Mesothelial cell of epicardium (in vitro differentiated cells): Measurements from ENCODE around the gene CD151. TPM values are rescaled to one million over a fixed set of nuclear protein-coding genes. Genes with fewer than 3 reads are reported as not detected.
A peak's percentile ranks its signal among the peaks of the same experiment; 100 is the strongest.

Experiments
- DNase-seq, 2 experiments: peaks; one replicate each; pipeline ENCODE4 v3.0.0; 2021; ENCODE audit warnings: low spot score in 2 of 2; ENCODE audit not compliant: unreplicated experiment in 2 of 2
- H3K27ac Mint-ChIP-seq: 2 replicates; pipeline ENCODE4 v1.8.0; 2021; ENCODE audit warnings: mixed read lengths
- H3K27me3 Mint-ChIP-seq: 2 replicates; pipeline ENCODE4 v1.8.0; 2021; ENCODE audit warnings: low read depth, mixed read lengths
- H3K36me3 Mint-ChIP-seq: 2 replicates; pipeline ENCODE4 v1.8.0; 2021; ENCODE audit warnings: mixed read lengths
- H3K4me1 Mint-ChIP-seq: 2 replicates; pipeline ENCODE4 v1.8.0; 2021; ENCODE audit warnings: mixed read lengths
- H3K4me3 Mint-ChIP-seq: 2 replicates; pipeline ENCODE4 v1.8.0; 2021; ENCODE audit warnings: mild to moderate bottlenecking, moderate library complexity, mixed read lengths
- H3K9me3 Mint-ChIP-seq: 2 replicates; pipeline ENCODE4 v1.8.0; 2021; ENCODE audit warnings: mixed read lengths
- total RNA-seq: library from RNA; stranded (reverse); gene quantifications from 3 replicates; pipeline ENCODE4 v1.2.1, GENCODE V29; 2021
- TF ChIP-seq, protein P1 (sequence below): fragments of 200-600 bp; sonication (generic); IDR thresholded peaks from one replicate; pipeline ENCODE4 v1.5.0; 2021; ENCODE audit warnings: antibody characterized with exemption; ENCODE audit not compliant: unreplicated experiment

Gene CD151
- total RNA-seq, 1 donor from 2014 or later, result 125 TPM

DNA sequence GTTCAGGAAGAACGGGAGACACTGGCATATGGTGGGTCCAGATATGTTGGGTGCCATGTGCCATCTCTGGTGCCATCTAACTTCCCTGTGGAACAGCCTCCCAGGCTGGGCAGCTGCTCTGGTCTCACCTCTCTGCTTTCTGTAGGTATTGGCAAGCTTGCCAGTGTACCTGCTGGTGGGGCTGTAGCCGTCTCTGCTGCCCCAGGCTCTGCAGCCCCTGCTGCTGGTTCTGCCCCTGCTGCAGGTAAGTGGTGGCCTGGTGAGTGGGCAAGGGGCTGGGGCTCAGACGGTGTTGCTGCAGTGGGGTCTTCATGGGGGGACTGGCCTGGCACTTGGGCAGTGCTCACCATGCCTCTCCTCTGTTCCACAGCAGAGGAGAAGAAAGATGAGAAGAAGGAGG, 20.4 kb upstream of the CD151 start:
- Mint-ChIP-seq H3K4me1 (peaks cover 25% of the 10 kb centered on the region), H3K36me3 (peaks cover 5% of the 10 kb centered on the region), H3K27me3 (no peaks in the 10 kb centered on the region), H3K4me3 (peak overlapping the region; percentile 20), H3K27ac (no peak overlapping the region), H3K9me3 (no peaks in the 10 kb centered on the region)
- DNase-seq, result no peak
- TF ChIP-seq, protein P1, sequence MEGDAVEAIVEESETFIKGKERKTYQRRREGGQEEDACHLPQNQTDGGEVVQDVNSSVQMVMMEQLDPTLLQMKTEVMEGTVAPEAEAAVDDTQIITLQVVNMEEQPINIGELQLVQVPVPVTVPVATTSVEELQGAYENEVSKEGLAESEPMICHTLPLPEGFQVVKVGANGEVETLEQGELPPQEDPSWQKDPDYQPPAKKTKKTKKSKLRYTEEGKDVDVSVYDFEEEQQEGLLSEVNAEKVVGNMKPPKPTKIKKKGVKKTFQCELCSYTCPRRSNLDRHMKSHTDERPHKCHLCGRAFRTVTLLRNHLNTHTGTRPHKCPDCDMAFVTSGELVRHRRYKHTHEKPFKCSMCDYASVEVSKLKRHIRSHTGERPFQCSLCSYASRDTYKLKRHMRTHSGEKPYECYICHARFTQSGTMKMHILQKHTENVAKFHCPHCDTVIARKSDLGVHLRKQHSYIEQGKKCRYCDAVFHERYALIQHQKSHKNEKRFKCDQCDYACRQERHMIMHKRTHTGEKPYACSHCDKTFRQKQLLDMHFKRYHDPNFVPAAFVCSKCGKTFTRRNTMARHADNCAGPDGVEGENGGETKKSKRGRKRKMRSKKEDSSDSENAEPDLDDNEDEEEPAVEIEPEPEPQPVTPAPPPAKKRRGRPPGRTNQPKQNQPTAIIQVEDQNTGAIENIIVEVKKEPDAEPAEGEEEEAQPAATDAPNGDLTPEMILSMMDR, result no peak

DNA sequence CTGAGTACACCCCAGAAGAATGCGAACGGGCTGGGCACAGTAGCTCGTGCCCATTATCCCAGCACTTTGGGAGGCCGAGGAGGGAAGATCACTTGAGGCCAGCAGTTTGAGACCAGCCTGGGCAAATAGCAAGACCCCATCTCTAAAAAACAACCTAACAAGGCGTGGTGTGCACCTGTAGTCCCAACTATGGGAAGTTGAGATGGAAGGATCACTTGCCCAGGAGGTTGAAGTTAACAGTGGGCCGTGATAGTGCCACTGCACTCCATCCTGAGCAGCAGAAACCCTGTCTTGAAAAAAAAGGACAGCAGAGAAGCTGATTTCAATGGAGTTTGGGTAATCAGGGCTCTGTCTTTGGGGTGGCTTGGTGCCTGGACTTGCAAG, 19.7 kb upstream of the CD151 start:
- peaks cover 5% of the 10 kb centered on the region for H3K36me3 Mint-ChIP-seq
- no peaks in the 10 kb centered on the region for H3K27me3 Mint-ChIP-seq
- no peaks in the 10 kb centered on the region for H3K9me3 Mint-ChIP-seq
- DNase-seq, result no peak
- H3K4me1 Mint-ChIP-seq, result peaks cover 22% of the 10 kb centered on the region
- no peak overlapping the region for H3K4me3 Mint-ChIP-seq
- H3K27ac Mint-ChIP-seq, result no peak overlapping the region
- TF ChIP-seq, protein P1, result no peak

DNA sequence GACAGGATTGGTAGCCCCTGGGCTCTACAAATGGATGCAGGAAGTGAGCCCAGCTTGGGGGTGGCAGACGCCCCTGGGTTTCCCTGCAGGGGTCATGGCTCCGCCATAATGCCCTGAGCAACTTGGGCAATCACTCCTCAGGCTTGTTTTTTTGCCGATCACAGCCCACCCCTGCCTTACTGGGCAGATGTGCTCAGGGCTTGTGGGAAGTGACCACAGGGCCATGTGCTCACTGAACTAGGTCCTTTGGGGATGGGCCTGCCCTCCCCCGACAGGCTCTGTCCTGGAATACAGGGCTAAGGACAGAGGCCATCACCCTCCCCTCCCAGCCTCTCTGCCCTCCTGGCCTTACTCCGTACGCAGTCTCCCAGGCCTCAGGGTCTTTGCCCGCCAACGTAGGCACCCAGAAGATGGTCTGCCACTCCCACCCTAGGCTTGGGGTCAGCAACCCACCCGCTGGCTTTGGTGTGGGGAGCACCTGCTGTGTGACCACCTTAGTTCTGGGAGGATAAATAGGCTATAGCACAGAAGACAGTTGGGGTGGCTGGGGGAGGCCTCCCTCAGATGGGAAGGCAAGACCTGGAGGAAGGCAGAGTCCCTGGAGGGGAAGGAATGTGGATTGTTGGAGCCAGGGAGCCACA, 19.2 kb upstream of the CD151 start:
- Mint-ChIP-seq H3K36me3 (peaks cover 5% of the 10 kb centered on the region), H3K27ac (no peak overlapping the region), H3K4me3 (no peak overlapping the region), H3K4me1 (peaks cover 22% of the 10 kb centered on the region), H3K9me3 (no peaks in the 10 kb centered on the region), H3K27me3 (no peaks in the 10 kb centered on the region)
- no peak for DNase-seq
- TF ChIP-seq, protein P1, result no peak

DNA sequence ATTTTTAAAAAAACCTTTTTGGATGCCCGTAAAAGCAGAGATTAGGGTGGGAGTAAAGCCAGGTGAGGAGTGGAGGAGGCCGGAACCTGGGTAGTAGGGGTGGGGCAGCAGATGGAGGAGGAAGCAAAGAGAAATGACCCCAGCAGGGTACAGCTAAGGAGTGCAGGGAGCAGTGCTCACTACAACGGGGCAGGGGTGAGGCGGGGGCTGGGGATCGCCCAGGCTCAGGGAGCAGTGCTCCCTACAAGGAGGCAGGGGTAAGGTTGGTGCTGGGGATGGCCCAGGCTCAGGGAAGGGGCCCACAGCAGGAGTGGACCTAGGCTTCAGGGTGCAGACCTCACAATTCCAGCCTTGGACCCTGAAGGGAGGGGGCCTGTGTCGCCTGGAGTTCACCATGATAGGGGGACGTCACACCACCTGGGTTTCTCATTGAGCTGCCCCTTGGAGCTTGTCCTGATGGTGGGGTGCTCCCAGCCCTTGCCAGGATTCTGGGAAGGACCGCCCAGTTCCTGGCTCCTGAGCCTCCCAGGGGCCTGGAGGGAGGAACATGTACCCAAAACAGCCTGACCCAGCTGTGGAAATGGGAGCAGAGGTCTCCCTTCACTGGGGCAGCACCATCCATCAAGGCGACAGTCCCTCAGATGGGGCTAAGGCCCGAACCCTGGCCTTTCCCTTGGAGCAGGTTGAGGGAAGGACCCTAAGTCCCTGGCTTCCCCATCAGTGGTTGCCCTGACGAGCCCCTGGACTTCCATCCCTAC, 16.9 kb upstream of the CD151 start:
- H3K4me1 Mint-ChIP-seq, result peaks cover 13% of the 10 kb centered on the region
- peaks cover 5% of the 10 kb centered on the region for H3K36me3 Mint-ChIP-seq
- H3K9me3 Mint-ChIP-seq, result no peaks in the 10 kb centered on the region
- H3K4me3 Mint-ChIP-seq, result no peak overlapping the region
- no peak for DNase-seq
- H3K27me3 Mint-ChIP-seq, result no peaks in the 10 kb centered on the region
- H3K27ac Mint-ChIP-seq, result no peak overlapping the region
- TF ChIP-seq, protein P1, result no peak

DNA sequence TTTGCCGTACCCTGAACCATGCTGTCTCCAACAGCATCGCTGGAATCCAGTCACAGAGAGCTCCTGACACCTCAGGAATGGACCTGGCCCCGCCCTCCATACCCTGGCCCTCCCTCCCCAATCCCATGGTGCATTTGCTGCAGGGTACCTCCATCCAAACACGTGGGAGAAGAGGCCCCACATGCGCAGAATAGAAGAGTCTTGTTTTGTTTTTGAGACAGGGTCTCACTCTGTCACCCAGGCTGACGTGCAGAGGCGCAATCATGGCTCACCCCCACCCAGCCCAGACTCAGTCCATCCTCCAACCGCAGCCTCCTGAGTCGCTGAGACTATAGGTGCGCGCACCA, 16.3 kb upstream of the CD151 start:
- H3K4me1 Mint-ChIP-seq, result peaks cover 12% of the 10 kb centered on the region
- H3K9me3 Mint-ChIP-seq, result no peaks in the 10 kb centered on the region
- no peaks in the 10 kb centered on the region for H3K27me3 Mint-ChIP-seq
- no peak overlapping the region for H3K27ac Mint-ChIP-seq
- TF ChIP-seq, protein P1, result no peak
- no peak overlapping the region for H3K4me3 Mint-ChIP-seq
- H3K36me3 Mint-ChIP-seq, result peaks cover 5% of the 10 kb centered on the region
- DNase-seq, result no peak
